ENCODE measurements around the gene CTDP1. TPM values are rescaled to one million over a fixed set of nuclear protein-coding genes. Genes with fewer than 3 reads are reported as not detected.

The CTDP1 gene
- polyA plus RNA-seq, 4 donors, result 12.4 to 20.1 (median 16.1) TPM

GRCh38 chr18:79707239-79707638 is 27.6 kb downstream of the CTDP1 start:
- H3K27ac ChIP-seq (ENCODE audit: low read depth in 1 of 3, low read length in 2 of 3), result no peak overlapping the region
- peaks cover 16 to 51% (median 20%) of the 10 kb centered on the region in 3 donors for H3K36me3 ChIP-seq (ENCODE audit: control insufficient read depth in 3 of 3, insufficient read depth in 2 of 3, low read depth in 1 of 3, low read length in 3 of 3)
- peaks cover 0 to 3% of the 10 kb centered on the region in 2 donors for H3K9me3 ChIP-seq (ENCODE audit: control insufficient read depth in 2 of 2, insufficient read depth in 1 of 2, low read depth in 1 of 2, low read length in 1 of 2)
- DNase-seq (no peak), FAIRE-seq (no peak)
- 96 to 97% (median 96%) methylated on average over 19 of the region's 19 CpGs for WGBS, 3 donors
- H3K4me1 ChIP-seq (ENCODE audit: control insufficient read depth in 3 of 3, insufficient read depth in 2 of 3, low read depth in 1 of 3, low read length in 2 of 3), result no peaks in the 10 kb centered on the region
- no peak overlapping the region for H3K4me3 ChIP-seq (ENCODE audit: low read depth in 1 of 3, low read length in 3 of 3)
- no peaks in the 10 kb centered on the region for H3K27me3 ChIP-seq (ENCODE audit: control insufficient read depth in 3 of 3, insufficient read depth in 3 of 3, low read length in 3 of 3)

GRCh38 chr18:79707671-79708070 is 28.1 kb downstream of the CTDP1 start:
- Histone ChIP-seq H3K27ac (ENCODE audit: low read depth in 1 of 3, low read length in 2 of 3) (no peak overlapping the region), H3K36me3 (ENCODE audit: control insufficient read depth in 3 of 3, insufficient read depth in 2 of 3, low read depth in 1 of 3, low read length in 3 of 3) (peaks cover 16 to 55% (median 24%) of the 10 kb centered on the region in 3 donors), H3K4me3 (ENCODE audit: low read depth in 1 of 3, low read length in 3 of 3) (no peak overlapping the region), H3K27me3 (ENCODE audit: control insufficient read depth in 3 of 3, insufficient read depth in 3 of 3, low read length in 3 of 3) (no peaks in the 10 kb centered on the region), H3K9me3 (ENCODE audit: control insufficient read depth in 2 of 2, insufficient read depth in 1 of 2, low read depth in 1 of 2, low read length in 1 of 2) (peaks cover 0 to 3% of the 10 kb centered on the region in 2 donors), H3K4me1 (ENCODE audit: control insufficient read depth in 3 of 3, insufficient read depth in 2 of 3, low read depth in 1 of 3, low read length in 2 of 3) (no peaks in the 10 kb centered on the region)
- 80 to 93% (median 88%) methylated on average over 15 of the region's 15 CpGs for WGBS, 3 donors
- no peak for DNase-seq
- FAIRE-seq, result no peak

- Histone ChIP-seq H3K9me3 (ENCODE audit: control insufficient read depth in 2 of 2, insufficient read depth in 1 of 2, low read depth in 1 of 2, low read length in 1 of 2) (no peaks in the 10 kb centered on the region), H3K27me3 (ENCODE audit: control insufficient read depth in 3 of 3, insufficient read depth in 3 of 3, low read length in 3 of 3) (no peaks in the 10 kb centered on the region), H3K36me3 (ENCODE audit: control insufficient read depth in 3 of 3, insufficient read depth in 2 of 3, low read depth in 1 of 3, low read length in 3 of 3) (peaks cover 18 to 57% (median 26%) of the 10 kb centered on the region in 3 donors), H3K4me3 (ENCODE audit: low read depth in 1 of 3, low read length in 3 of 3) (no peak overlapping the region), H3K27ac (ENCODE audit: low read depth in 1 of 3, low read length in 2 of 3) (no peak overlapping the region), H3K4me1 (ENCODE audit: control insufficient read depth in 3 of 3, insufficient read depth in 2 of 3, low read depth in 1 of 3, low read length in 2 of 3) (no peaks in the 10 kb centered on the region)
- 76 to 97% (median 92%) methylated on average over 21 of the region's 21 CpGs for WGBS, 3 donors
- FAIRE-seq (no peak), DNase-seq (no peak)
These were observed 28.8 kb downstream of the CTDP1 start for GRCh38 chr18:79708412-79708811.

- H3K36me3 ChIP-seq (ENCODE audit: control insufficient read depth in 3 of 3, insufficient read depth in 2 of 3, low read depth in 1 of 3, low read length in 3 of 3), result peaks cover 12 to 63% (median 17%) of the 10 kb centered on the region in 3 donors
- DNase-seq (no peak), FAIRE-seq (no peak)
- no peaks in the 10 kb centered on the region for H3K4me1 ChIP-seq (ENCODE audit: control insufficient read depth in 3 of 3, insufficient read depth in 2 of 3, low read depth in 1 of 3, low read length in 2 of 3)
- H3K27me3 ChIP-seq (ENCODE audit: control insufficient read depth in 3 of 3, insufficient read depth in 3 of 3, low read length in 3 of 3), result no peaks in the 10 kb centered on the region
- H3K9me3 ChIP-seq (ENCODE audit: control insufficient read depth in 2 of 2, insufficient read depth in 1 of 2, low read depth in 1 of 2, low read length in 1 of 2), result no peaks in the 10 kb centered on the region
- no peak overlapping the region for H3K4me3 ChIP-seq (ENCODE audit: low read depth in 1 of 3, low read length in 3 of 3)
- 93 to 97% (median 95%) methylated on average over 20 of the region's 20 CpGs for WGBS, 3 donors
- no peak overlapping the region for H3K27ac ChIP-seq (ENCODE audit: low read depth in 1 of 3, low read length in 2 of 3)
These were observed 32.7 kb downstream of the CTDP1 start for GRCh38 chr18:79712206-79712857.

- H3K4me3 ChIP-seq (ENCODE audit: low read depth in 1 of 3, low read length in 3 of 3), result no peak overlapping the region
- 96 to 99% (median 97%) methylated on average over 11 of the region's 11 CpGs for WGBS, 3 donors
- no peaks in the 10 kb centered on the region for H3K9me3 ChIP-seq (ENCODE audit: control insufficient read depth in 2 of 2, insufficient read depth in 1 of 2, low read depth in 1 of 2, low read length in 1 of 2)
- no peaks in the 10 kb centered on the region for H3K4me1 ChIP-seq (ENCODE audit: control insufficient read depth in 3 of 3, insufficient read depth in 2 of 3, low read depth in 1 of 3, low read length in 2 of 3)
- H3K27me3 ChIP-seq (ENCODE audit: control insufficient read depth in 3 of 3, insufficient read depth in 3 of 3, low read length in 3 of 3), result no peaks in the 10 kb centered on the region
- FAIRE-seq, result no peak
- peaks cover 8 to 69% (median 16%) of the 10 kb centered on the region in 3 donors for H3K36me3 ChIP-seq (ENCODE audit: control insufficient read depth in 3 of 3, insufficient read depth in 2 of 3, low read depth in 1 of 3, low read length in 3 of 3)
- H3K27ac ChIP-seq (ENCODE audit: low read depth in 1 of 3, low read length in 2 of 3), result no peak overlapping the region
- no peak for DNase-seq
These were observed 33.7 kb downstream of the CTDP1 start for GRCh38 chr18:79713341-79713740.

GRCh38 chr18:79714531-79715240 is 35.1 kb downstream of the CTDP1 start:
- no peak overlapping the region for H3K4me3 ChIP-seq (ENCODE audit: low read depth in 1 of 3, low read length in 3 of 3)
- no peaks in the 10 kb centered on the region for H3K4me1 ChIP-seq (ENCODE audit: control insufficient read depth in 3 of 3, insufficient read depth in 2 of 3, low read depth in 1 of 3, low read length in 2 of 3)
- WGBS, 3 donors, result 95 to 97% (median 96%) methylated on average over 45 to 47 of the region's 47 CpGs
- H3K27ac ChIP-seq (ENCODE audit: low read depth in 1 of 3, low read length in 2 of 3), result no peak overlapping the region
- H3K27me3 ChIP-seq (ENCODE audit: control insufficient read depth in 3 of 3, insufficient read depth in 3 of 3, low read length in 3 of 3), result no peaks in the 10 kb centered on the region
- no peaks in the 10 kb centered on the region for H3K9me3 ChIP-seq (ENCODE audit: control insufficient read depth in 2 of 2, insufficient read depth in 1 of 2, low read depth in 1 of 2, low read length in 1 of 2)
- H3K36me3 ChIP-seq (ENCODE audit: control insufficient read depth in 3 of 3, insufficient read depth in 2 of 3, low read depth in 1 of 3, low read length in 3 of 3), result peaks cover 9 to 80% (median 16%) of the 10 kb centered on the region in 3 donors
- no peak for DNase-seq
- no peak for FAIRE-seq

- DNase-seq (no peak), FAIRE-seq (no peak)
- Histone ChIP-seq H3K4me3 (ENCODE audit: low read depth in 1 of 3, low read length in 3 of 3) (no peak overlapping the region), H3K27me3 (ENCODE audit: control insufficient read depth in 3 of 3, insufficient read depth in 3 of 3, low read length in 3 of 3) (no peaks in the 10 kb centered on the region), H3K36me3 (ENCODE audit: control insufficient read depth in 3 of 3, insufficient read depth in 2 of 3, low read depth in 1 of 3, low read length in 3 of 3) (peaks cover 9 to 85% (median 16%) of the 10 kb centered on the region in 3 donors), H3K4me1 (ENCODE audit: control insufficient read depth in 3 of 3, insufficient read depth in 2 of 3, low read depth in 1 of 3, low read length in 2 of 3) (no peaks in the 10 kb centered on the region), H3K9me3 (ENCODE audit: control insufficient read depth in 2 of 2, insufficient read depth in 1 of 2, low read depth in 1 of 2, low read length in 1 of 2) (no peaks in the 10 kb centered on the region), H3K27ac (ENCODE audit: low read depth in 1 of 3, low read length in 2 of 3) (no peak overlapping the region)
- WGBS, 3 donors, result 98 to 99% (median 98%) methylated on average over 26 of the region's 26 CpGs
These were observed 35.7 kb downstream of the CTDP1 start for GRCh38 chr18:79715280-79715679.

- Histone ChIP-seq H3K9me3 (ENCODE audit: control insufficient read depth in 2 of 2, insufficient read depth in 1 of 2, low read depth in 1 of 2, low read length in 1 of 2) (no peaks in the 10 kb centered on the region), H3K27me3 (ENCODE audit: control insufficient read depth in 3 of 3, insufficient read depth in 3 of 3, low read length in 3 of 3) (no peaks in the 10 kb centered on the region), H3K27ac (ENCODE audit: low read depth in 1 of 3, low read length in 2 of 3) (no peak overlapping the region), H3K36me3 (ENCODE audit: control insufficient read depth in 3 of 3, insufficient read depth in 2 of 3, low read depth in 1 of 3, low read length in 3 of 3) (peaks cover 11 to 82% (median 16%) of the 10 kb centered on the region in 3 donors), H3K4me1 (ENCODE audit: control insufficient read depth in 3 of 3, insufficient read depth in 2 of 3, low read depth in 1 of 3, low read length in 2 of 3) (no peaks in the 10 kb centered on the region), H3K4me3 (ENCODE audit: low read depth in 1 of 3, low read length in 3 of 3) (no peak overlapping the region)
- 98 to 99% (median 98%) methylated on average over 5 to 7 of the region's 7 CpGs for WGBS, 3 donors
- DNase-seq (no peak), FAIRE-seq (no peak)
These were observed 37.5 kb downstream of the CTDP1 start for GRCh38 chr18:79717059-79717458.
